PC-3 (cell line): ENCODE data around the gene KCNQ2. TPM values are rescaled to one million over a fixed set of nuclear protein-coding genes. Genes with fewer than 3 reads are reported as not detected.

ENCODE experiments used
- ATAC-seq: fragments of 200-7000 bp; cut with Tn5 transposase; 2 replicates; pipeline ENCODE4 v1.9.1; 2020; ENCODE audit warnings: mild to moderate bottlenecking, moderate library complexity
- BruUV-seq: library from RNA; stranded (reverse); fragments of 400-500 nt; replicated peaks from 2 replicates; lab custom pipeline; 2021; lab: Mats Ljungman, UMichigan
- CTCF ChIA-PET: fragments of 300-600 bp; sonication (Branson Sonifier 250); formaldehyde crosslinking; loops from one replicate; lab custom pipeline; 2022; ENCODE audit warnings: antibody characterized with exemption; lab: Charles Lee
- POLR2A ChIA-PET: fragments of 300-600 bp; sonication (Branson Sonifier 250); formaldehyde crosslinking; loops from one replicate; lab custom pipeline; 2022; ENCODE audit warnings: antibody characterized with exemption; ENCODE audit not compliant: unreplicated experiment; lab: Charles Lee
- DNase-seq: peaks from one replicate; pipeline ENCODE4 v3.0.0-alpha.2; 2015
- H2AFZ ChIP-seq: fragments of 300-600 bp; sonication (generic); 2 replicates; pipeline ENCODE4 v1.6.0; 2016; ENCODE audit warnings: antibody characterized with exemption, low read length
- H3F3A ChIP-seq: fragments of 300-600 bp; sonication (generic); one replicate; pipeline ENCODE4 v1.6.0; 2017; ENCODE audit warnings: antibody characterized with exemption, low read length, control low read depth, mild to moderate bottlenecking; ENCODE audit not compliant: unreplicated experiment
- H3K27ac ChIP-seq: fragments of 300-600 bp; sonication (generic); 2 replicates; pipeline ENCODE4 v1.5.1; 2016; ENCODE audit warnings: mild to moderate bottlenecking, low read length
- H3K27me3 ChIP-seq: fragments of 300-600 bp; sonication (generic); 2 replicates; pipeline ENCODE4 v1.6.1; 2016; ENCODE audit warnings: low read length, mixed read lengths
- H3K36me3 ChIP-seq: fragments of 300-600 bp; sonication (generic); 2 replicates; pipeline ENCODE4 v1.6.1; 2016; ENCODE audit warnings: low read depth, mixed run types, low read length, mixed read lengths
- H3K4me1 ChIP-seq: fragments of 300-600 bp; sonication (generic); 2 replicates; pipeline ENCODE4 v1.5.1; 2016; ENCODE audit warnings: low read length; ENCODE audit not compliant: insufficient read depth
- H3K4me2 ChIP-seq: fragments of 300-600 bp; sonication (generic); 2 replicates; pipeline ENCODE4 v1.6.0; 2016; ENCODE audit warnings: low read length
- H3K4me3 ChIP-seq: fragments of 300-600 bp; sonication (generic); 2 replicates; pipeline ENCODE4 v1.5.1; 2016; ENCODE audit warnings: mild to moderate bottlenecking, low read length, mixed read lengths
- H3K79me2 ChIP-seq: fragments of 300-600 bp; sonication (generic); 2 replicates; pipeline ENCODE4 v1.6.1; 2017; ENCODE audit warnings: low read length, mixed read lengths
- H3K9ac ChIP-seq: fragments of 300-600 bp; sonication (generic); 2 replicates; pipeline ENCODE4 v1.6.0; 2016; ENCODE audit warnings: mild to moderate bottlenecking, low read length
- H3K9me2 ChIP-seq: fragments of 300-600 bp; sonication (generic); replicated peaks from 2 replicates; pipeline ENCODE4 v1.6.1; 2016; ENCODE audit warnings: mixed run types, low read length, mixed read lengths
- H3K9me3 ChIP-seq: fragments of 300-600 bp; sonication (generic); 2 replicates; pipeline ENCODE4 v1.6.1; 2016; ENCODE audit warnings: low read length, mixed read lengths
- H4K20me1 ChIP-seq: fragments of 300-600 bp; sonication (generic); 2 replicates; pipeline ENCODE4 v1.6.1; 2016; ENCODE audit warnings: low read length, mixed read lengths
- CTCF ChIP-seq: fragments of 300-600 bp; sonication (generic); conservative IDR thresholded peaks from 2 replicates; pipeline ENCODE4 v1.5.1; 2017; ENCODE audit warnings: antibody characterized with exemption, low read depth, mild to moderate bottlenecking, low read length
- EZH2 ChIP-seq: fragments of 300-600 bp; sonication (generic); IDR thresholded peaks from one replicate; pipeline ENCODE4 v1.6.1; 2017; ENCODE audit warnings: antibody characterized with exemption, mild to moderate bottlenecking, low read length; ENCODE audit not compliant: unreplicated experiment
- EZH2phosphoT487 ChIP-seq: fragments of 300-600 bp; sonication (generic); IDR thresholded peaks from 2 replicates; pipeline ENCODE4 v1.6.1; 2018; ENCODE audit warnings: mild to moderate bottlenecking, antibody characterized with exemption, low read length, borderline replicate concordance
- intact Hi-C: fragments of 100-400 bp; cut with micrococcal nuclease; formaldehyde crosslinking; loops from 2 replicates; pipeline ENCODE4 v1.9.0; 2023
- total RNA-seq: library from RNA; depleted of rRNA; stranded (reverse); fragments of >200 nt; gene quantifications from 2 replicates; pipeline ENCODE4 v1.2.3, GENCODE V29; 2014

KCNQ2 gene
- total RNA-seq, 1 experiment from 2014 or later = not detected

GRCh38 chr20:63415647-63416391 lies 56.6 kb downstream of the KCNQ2 start:
- no peak for DNase-seq
- no peaks in the 10 kb centered on the region for H3K79me2 ChIP-seq
- H3K9me2 ChIP-seq = no peaks in the 10 kb centered on the region
- H3K27ac ChIP-seq = no peak overlapping the region
- no peak overlapping the region for H2AFZ ChIP-seq
- H3K4me3 ChIP-seq = no peak overlapping the region
- no TSS peak for BruUV-seq
- no peaks in the 10 kb centered on the region for H3K9me3 ChIP-seq
- H3K4me1 ChIP-seq = no peaks in the 10 kb centered on the region
- intact Hi-C loops = no loop called here
- no peak for ATAC-seq
- H3K36me3 ChIP-seq = no peaks in the 10 kb centered on the region
- H4K20me1 ChIP-seq = no peaks in the 10 kb centered on the region
- peaks cover 65% of the 10 kb centered on the region for H3K27me3 ChIP-seq
- CTCF ChIA-PET = no interaction called here
- H3K9ac ChIP-seq = no peak overlapping the region
- no peak overlapping the region for H3K4me2 ChIP-seq
- POLR2A ChIA-PET = no interaction called here
- no peak for TF ChIP-seq CTCF
- no peak for TF ChIP-seq EZH2phosphoT487
- TF ChIP-seq EZH2 = no peak
- H3F3A ChIP-seq = no peaks in the 10 kb centered on the region

- no peak overlapping the region for H2AFZ ChIP-seq
- H3K9me2 ChIP-seq = no peaks in the 10 kb centered on the region
- no peaks in the 10 kb centered on the region for H4K20me1 ChIP-seq
- ATAC-seq = no peak
- ChIA-PET POLR2A (no interaction called here), CTCF (no interaction called here)
- TF ChIP-seq EZH2phosphoT487 (no peak), CTCF (no peak), EZH2 (no peak)
- intact Hi-C loops = no loop called here
- no peak overlapping the region for H3K27ac ChIP-seq
- no peaks in the 10 kb centered on the region for H3K36me3 ChIP-seq
- no peaks in the 10 kb centered on the region for H3K79me2 ChIP-seq
- no peaks in the 10 kb centered on the region for H3K4me1 ChIP-seq
- H3K9ac ChIP-seq = no peak overlapping the region
- H3K4me3 ChIP-seq = no peak overlapping the region
- H3K27me3 ChIP-seq = peaks cover 56% of the 10 kb centered on the region
- H3K4me2 ChIP-seq = no peak overlapping the region
- BruUV-seq = no TSS peak
- H3F3A ChIP-seq = no peaks in the 10 kb centered on the region
- no peak for DNase-seq
- no peaks in the 10 kb centered on the region for H3K9me3 ChIP-seq
Measured at GRCh38 chr20:63414720-63415430, 57.6 kb downstream of the KCNQ2 start.
